H1 (cell line): ENCODE data around the gene SZT2. TPM values are rescaled to one million over a fixed set of nuclear protein-coding genes. Genes with fewer than 3 reads are reported as not detected.
A peak's percentile ranks its signal among the peaks of the same experiment; 100 is the strongest.

Experiments
- CTCF ChIA-PET: fragments of 300-600 bp; sonication (Branson Sonifier 250); formaldehyde crosslinking; loops from one replicate; lab custom pipeline; 2021; ENCODE audit not compliant: partially characterized antibody; lab: Charles Lee
- POLR2A ChIA-PET: fragments of 300-600 bp; sonication (Branson Sonifier 250); formaldehyde crosslinking; loops from one replicate; lab custom pipeline; 2021; ENCODE audit warnings: inconsistent platforms; ENCODE audit not compliant: partially characterized antibody; lab: Charles Lee
- DNase-seq, 2 experiments: peaks; one replicate each; pipeline versions ENCODE4 v3.0.0 to v3.0.0-alpha.2; 2010 to 2022; ENCODE audit warnings: low spot score in 2 of 2, low read depth in 1 of 2, mixed read lengths in 1 of 2
- FAIRE-seq: peaks from 2 replicates; lab custom pipeline; 2011; peaks lifted over from hg19 to GRCh38; lab: Jason Lieb, UNC
- H2AFZ ChIP-seq: 2 replicates; pipeline ENCODE4 v1.8.1; 2012; ENCODE audit warnings: low read length, inconsistent platforms
- H2AK5ac ChIP-seq: 2 replicates; pipeline ENCODE4 v1.6.1; 2013; ENCODE audit warnings: low read depth, low read length
- H2BK120ac ChIP-seq: replicated peaks from 2 replicates; pipeline ENCODE3; 2013; ENCODE audit warnings: low read depth, low read length, inconsistent platforms
- H2BK12ac ChIP-seq: 2 replicates; pipeline ENCODE4 v1.6.1; 2013; ENCODE audit warnings: low read depth, low read length
- H2BK15ac ChIP-seq: 2 replicates; pipeline ENCODE4 v1.6.1; 2013; ENCODE audit warnings: low read length
- H2BK20ac ChIP-seq: 2 replicates; pipeline ENCODE4 v1.6.1; 2013; ENCODE audit warnings: low read length
- H2BK5ac ChIP-seq: 2 replicates; pipeline ENCODE4 v1.6.1; 2013; ENCODE audit warnings: low read depth, low read length
- H3K14ac ChIP-seq: 2 replicates; pipeline ENCODE4 v1.6.1; 2013; ENCODE audit warnings: inconsistent platforms; ENCODE audit not compliant: insufficient read length
- H3K18ac ChIP-seq: 2 replicates; pipeline ENCODE4 v1.6.1; 2013; ENCODE audit warnings: low read length; ENCODE audit errors: extremely low read depth
- H3K23ac ChIP-seq: 2 replicates; pipeline ENCODE4 v1.6.1; 2013; ENCODE audit warnings: inconsistent platforms; ENCODE audit not compliant: insufficient read length
- H3K23me2 ChIP-seq: 2 replicates; pipeline ENCODE4 v1.6.1; 2013; ENCODE audit warnings: low read depth, low read length
- H3K27ac ChIP-seq: 2 replicates; pipeline ENCODE4 v1.6.1; 2011; ENCODE audit warnings: low read depth, low read length, inconsistent platforms
- H3K27me3 ChIP-seq, 4 experiments: replicated peaks in 1 of 4; 1 replicate in 1 of 4; 2 replicates in 3 of 4; pipeline versions ENCODE4 v1.6.1 to v1.8.1; 2011 to 2013; ENCODE audit warnings: low read length in 3 of 4, mild to moderate bottlenecking in 3 of 4, inconsistent platforms in 2 of 4, mixed read lengths in 2 of 4, moderate library complexity in 1 of 4; ENCODE audit not compliant: control insufficient read depth in 3 of 4, insufficient read depth in 3 of 4; ENCODE audit errors: extremely low read depth in 1 of 4
- H3K36me3 ChIP-seq, 4 experiments: 2 replicates each; pipeline versions ENCODE4 v1.6.1 to v1.8.1; 2011 to 2013; ENCODE audit warnings: mild to moderate bottlenecking in 4 of 4, low read length in 3 of 4, moderate library complexity in 2 of 4, control low read depth in 1 of 4, inconsistent platforms in 1 of 4; ENCODE audit not compliant: insufficient read depth in 4 of 4, control insufficient read depth in 2 of 4
- H3K4ac ChIP-seq: replicated peaks from 2 replicates; pipeline ENCODE3; 2013; ENCODE audit warnings: low read length, low read depth, mixed read lengths, inconsistent platforms; ENCODE audit not compliant: insufficient read length
- H3K4me1 ChIP-seq, 4 experiments: replicated peaks in 1 of 4; 1 replicate in 1 of 4; 2 replicates in 3 of 4; pipeline versions ENCODE4 v1.6.1 to v1.8.1; 2011 to 2013; ENCODE audit warnings: low read length in 3 of 4, inconsistent platforms in 2 of 4, mixed read lengths in 1 of 4; ENCODE audit not compliant: insufficient read depth in 4 of 4, control insufficient read depth in 3 of 4
- H3K4me2 ChIP-seq, 2 experiments: 2 replicates each; pipeline versions ENCODE4 v1.6.1 to v1.8.1; 2011 to 2013; ENCODE audit warnings: low read depth in 2 of 2, low read length in 2 of 2, control low read depth in 1 of 2, inconsistent platforms in 1 of 2, mild to moderate bottlenecking in 1 of 2; ENCODE audit not compliant: insufficient read depth in 1 of 2
- H3K4me3 ChIP-seq, 4 experiments: fragments of 200-600, 300-600 bp in 1 of 4; sonication (generic), shearing (Covaris generic), sonication (Bioruptor Twin) in 1 of 4; 2 replicates each; pipeline versions ENCODE4 v1.5.1 to v1.8.1; 2011 to 2016; ENCODE audit warnings: low read length in 4 of 4, low read depth in 3 of 4, control low read depth in 2 of 4, inconsistent platforms in 2 of 4, mild to moderate bottlenecking in 2 of 4, mixed read lengths in 1 of 4, moderate library complexity in 1 of 4; ENCODE audit not compliant: insufficient read depth in 2 of 4; ENCODE audit errors: extremely low read depth in 1 of 4
- H3K56ac ChIP-seq: replicated peaks from 2 replicates; pipeline ENCODE3; 2013; ENCODE audit warnings: low read depth, mild to moderate bottlenecking, mixed read lengths, low read length, inconsistent platforms; ENCODE audit not compliant: insufficient read length
- H3K79me1 ChIP-seq: 2 replicates; pipeline ENCODE4 v1.6.1; 2013; ENCODE audit warnings: low read depth, low read length, control low read depth
- H3K79me2 ChIP-seq, 2 experiments: 2 replicates each; pipeline versions ENCODE4 v1.6.1 to v1.8.1; 2012 to 2013; ENCODE audit warnings: low read length in 2 of 2, mild to moderate bottlenecking in 2 of 2, inconsistent platforms in 1 of 2; ENCODE audit not compliant: insufficient read depth in 2 of 2, control insufficient read depth in 1 of 2
- H3K9ac ChIP-seq, 4 experiments: replicated peaks in 1 of 4; 1 replicate in 1 of 4; 2 replicates in 3 of 4; pipeline versions ENCODE4 v1.6.1 to v1.8.1; 2011 to 2013; ENCODE audit warnings: low read depth in 3 of 4, low read length in 3 of 4, control low read depth in 2 of 4, mild to moderate bottlenecking in 2 of 4, moderate library complexity in 2 of 4, inconsistent platforms in 1 of 4; ENCODE audit errors: extremely low read depth in 1 of 4
- H3K9me3 ChIP-seq, 2 experiments: 2 replicates each; pipeline versions ENCODE4 v1.6.1 to v1.8.1; 2012 to 2013; ENCODE audit warnings: mild to moderate bottlenecking in 2 of 2, moderate library complexity in 2 of 2, control low read depth in 1 of 2, inconsistent platforms in 1 of 2, low read depth in 1 of 2, low read length in 1 of 2, mixed read lengths in 1 of 2; ENCODE audit not compliant: insufficient read depth in 2 of 2
- H4K20me1 ChIP-seq, 2 experiments: replicated peaks in 1 of 2; 2 replicates each; pipeline versions ENCODE3 to v1.8.1; 2011 to 2013; ENCODE audit warnings: inconsistent platforms in 2 of 2, low read length in 2 of 2, mild to moderate bottlenecking in 1 of 2; ENCODE audit not compliant: insufficient read depth in 2 of 2, control insufficient read depth in 1 of 2
- H4K5ac ChIP-seq: 2 replicates; pipeline ENCODE4 v1.6.1; 2013; ENCODE audit warnings: low read length, low read depth, mixed read lengths, inconsistent platforms; ENCODE audit not compliant: insufficient read length
- H4K8ac ChIP-seq: 2 replicates; pipeline ENCODE4 v1.8.0; 2013; ENCODE audit warnings: mild to moderate bottlenecking, moderate library complexity, low read length, inconsistent platforms; ENCODE audit not compliant: insufficient read depth; ENCODE audit errors: extremely low read depth
- H4K91ac ChIP-seq: replicated peaks from 2 replicates; pipeline ENCODE3; 2013; ENCODE audit warnings: low read length, mixed read lengths, inconsistent platforms; ENCODE audit not compliant: insufficient read length
- ASH2L ChIP-seq: fragments of 200-600, 300-600 bp; sonication (generic); IDR thresholded peaks from one replicate; pipeline ENCODE4 v1.7.1; 2017; ENCODE audit warnings: low read length
- EZH2 ChIP-seq: fragments of 200-600 bp; sonication (generic); IDR thresholded peaks from 2 replicates; pipeline ENCODE4 v1.7.1; 2012; ENCODE audit warnings: low read depth, mild to moderate bottlenecking, moderate library complexity, low read length, inconsistent platforms; ENCODE audit not compliant: severe bottlenecking
- PHF8 ChIP-seq: fragments of 200-600 bp; sonication (generic); conservative IDR thresholded peaks from 2 replicates; pipeline ENCODE4 v1.7.1; 2012; ENCODE audit warnings: low read depth, mild to moderate bottlenecking, inconsistent platforms, low read length, moderate library complexity
- POU5F1 ChIP-seq: IDR thresholded peaks from 2 replicates; pipeline ENCODE4 v1.6.1; 2011; ENCODE audit warnings: low read depth, mild to moderate bottlenecking, low read length, moderate library complexity
- SIN3A ChIP-seq, 2 experiments: IDR thresholded peaks in 1 of 2; conservative IDR thresholded peaks in 1 of 2; 2 replicates each; pipeline ENCODE4 v1.6.1; 2011 to 2012; ENCODE audit warnings: low read length in 2 of 2, improper control_type of control experiment in 1 of 2, low read depth in 1 of 2, mild to moderate bottlenecking in 1 of 2
- SRF ChIP-seq: IDR thresholded peaks from 2 replicates; pipeline ENCODE4 v1.6.1; 2011; ENCODE audit warnings: mild to moderate bottlenecking, low read depth, low read length, moderate library complexity
- WGBS, 2 experiments: shearing (Covaris generic) in 1 of 2; methylation state at CpG; one replicate each; pipeline versions ENCODE4 v1.1.6 to v1.1.7; 2013 to 2015; ENCODE audit warnings: low lambda C conversion rate in 2 of 2, mixed read lengths in 2 of 2, inconsistent platforms in 1 of 2, low coverage in 1 of 2, missing lambda C conversion rate in 1 of 2; ENCODE audit not compliant: insufficient replicate concordance in 2 of 2, insufficient coverage in 1 of 2, insufficient read length in 1 of 2; ENCODE audit errors: extremely low coverage in 1 of 2, missing lambda C conversion rate in 1 of 2; 5-methylcytosine and 5-hydroxymethylcytosine counted together
- polyA plus RNA-seq, 7 experiments: library from polyadenylated mRNA; depleted of rRNA in 3 of 7; stranded (reverse) in 5 of 7; unstranded in 2 of 7; fragments of >200 nt in 5 of 7; fragments of 200-250 nt in 2 of 7; gene quantifications; 1 replicate in 5 of 7; 2 replicates in 1 of 7; 4 replicates in 1 of 7; pipeline versions ENCODE4 v1.2.1 to v1.2.3, GENCODE V29; 2011 to 2013; ENCODE audit warnings: missing spikeins in 2 of 7, mixed read lengths in 2 of 7
- total RNA-seq: library from RNA; stranded (reverse); fragmentation: NEBNext Ultra II Directional; extraction: Animal tissue kit (Norgen Biotek cat#: 25700); gene quantifications from 2 replicates; pipeline ENCODE4 v1.2.1, GENCODE V29; 2021

Gene SZT2
- total and polyA plus RNA-seq, 2 of the 8 experiments (the other 6 are each of a cell fraction or from before 2014, with no cell fraction given), result 4.7 to 12.9 TPM

DNA sequence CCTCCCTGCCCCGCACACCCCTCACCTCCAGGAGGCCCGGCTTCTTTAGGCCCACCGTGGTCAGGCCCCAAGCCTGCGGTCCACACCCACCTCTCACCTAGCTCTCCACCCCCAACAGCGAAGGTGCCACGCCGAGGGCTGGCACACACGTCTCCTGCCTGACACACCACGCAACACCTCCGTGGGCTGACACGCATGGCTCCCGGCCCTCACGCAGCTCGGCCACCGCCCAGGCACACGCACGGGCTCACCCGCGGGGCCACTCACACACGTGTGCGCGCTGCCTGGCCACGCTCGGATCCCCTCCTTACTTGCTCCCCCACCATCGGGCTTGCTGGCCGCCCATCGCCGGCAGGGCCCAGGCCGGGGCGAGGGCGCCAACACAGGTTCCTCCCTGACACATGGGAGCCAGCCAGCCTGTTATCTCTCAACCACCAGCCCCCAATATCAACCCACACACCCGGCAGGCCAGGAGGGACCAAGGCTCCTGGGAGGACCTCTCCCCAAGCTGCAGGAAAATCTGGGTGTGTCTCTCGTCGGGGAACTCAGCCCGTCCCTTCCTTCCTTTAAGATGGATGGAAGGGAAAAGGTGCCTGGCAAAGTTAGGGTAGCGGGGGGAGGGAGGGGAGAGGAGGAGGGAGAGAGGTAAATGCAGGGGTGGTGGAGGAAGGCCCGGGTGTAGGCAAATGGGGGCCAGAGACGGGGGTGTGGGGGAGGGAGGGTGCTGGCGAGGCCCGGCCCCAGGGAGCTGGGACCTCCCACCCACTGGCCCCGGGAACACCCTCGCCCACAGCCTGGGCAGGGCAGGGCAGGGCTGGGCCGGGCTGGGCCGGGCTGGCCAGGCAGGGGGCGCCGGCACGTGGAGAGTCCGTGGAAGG lies 22.4 kb upstream of the SZT2 start:
- peak overlapping the region; percentile 96 for H4K91ac ChIP-seq
- H3K9me3 ChIP-seq, result no peaks in the 10 kb centered on the region
- peaks cover 13% of the 10 kb centered on the region for H3K23me2 ChIP-seq
- H3K4ac ChIP-seq, result peak overlapping the region; percentile 93
- H3K56ac ChIP-seq, result peak overlapping the region; percentile 51
- H3K9ac ChIP-seq, result peak overlapping the region in 3 of 4 experiments; percentile 26 to 42 (median 40); a peak in 5 of 7 replicates
- peak overlapping the region; percentile 33 to 68 (median 58) for H3K4me3 ChIP-seq
- H2BK20ac ChIP-seq, result no peak overlapping the region
- H4K20me1 ChIP-seq, result peaks cover 2 to 14% of the 10 kb centered on the region in 2 experiments
- DNase-seq, result peak in 1 of 2 experiments; percentile 60
- H3K36me3 ChIP-seq, result peaks cover 4 to 30% (median 13%) of the 10 kb centered on the region in 4 experiments; a peak in 6 of 8 replicates
- peak overlapping the region; percentile 93 to 96 for H3K4me2 ChIP-seq
- H3K23ac ChIP-seq, result no peak overlapping the region
- peaks cover 8% of the 10 kb centered on the region for H3K79me1 ChIP-seq
- peak overlapping the region; percentile 87; the same call in 1 of the 2 replicates for H2BK5ac ChIP-seq
- peak overlapping the region; percentile 72 for H4K8ac ChIP-seq
- peaks cover 4 to 21% (median 13%) of the 10 kb centered on the region in 4 experiments for H3K4me1 ChIP-seq
- H2BK12ac ChIP-seq, result peak overlapping the region; percentile 90; the same call in 1 of the 2 replicates
- H3K18ac ChIP-seq, result peak overlapping the region; percentile 95
- ChIA-PET CTCF (interaction anchor here (1.0 to 2.8 kb wide), 6 partner anchors 10 to 203 kb away, joined by 3 to 12 read pairs (median 6); no protein-coding TSS in a partner anchor), POLR2A (interaction anchor here (0.8 to 3.9 kb wide), 12 partner anchors 9 to 551 kb away, joined by 3 to 33 read pairs (median 4); partner anchors contain the start of genes CDC20, HYI, MED8 and SZT2)
- H3K27me3 ChIP-seq, result no peaks in the 10 kb centered on the region
- no peaks in the 10 kb centered on the region; a peak in 1 of 4 replicates for H3K79me2 ChIP-seq
- H2BK120ac ChIP-seq, result no peak overlapping the region
- H2AK5ac ChIP-seq, result peak overlapping the region; percentile 94; the same call in 1 of the 2 replicates
- 0 out of 2 replicates have a peak overlapping the region, but pooled peaks have one; percentile 20 for H3K27ac ChIP-seq
- 7% methylated on average over 32 of the region's 48 CpGs; no CpG with 5 or more reads in 1 of the 2 experiments for whole genome bisulfite sequencing, 2 experiments
- H2AFZ ChIP-seq, result no peak overlapping the region
- H3K14ac ChIP-seq, result no peak overlapping the region
- peak overlapping the region; percentile 97 for H2BK15ac ChIP-seq
- FAIRE-seq, result no peak
- H4K5ac ChIP-seq, result peak overlapping the region; percentile 36
- TF ChIP-seq PHF8, result 0 out of 2 replicates have a peak, but pooled peaks have one; percentile 48
- TF ChIP-seq EZH2, result no peak
- TF ChIP-seq SRF, result no peak
- peak; percentile 1 for TF ChIP-seq ASH2L
- TF ChIP-seq POU5F1, result no peak
- TF ChIP-seq SIN3A (conservative IDR thresholded peaks at IDR 0.05 in 1 of 2, IDR thresholded peaks at IDR 0.05 in 1 of 2; ENCODE audit: low read depth in 1 of 2, low read length in 2 of 2), result peak in 1 of 2 experiments; percentile 10; a peak in 1 of 4 replicates
